ENCODE data around the gene SMPDL3A.
"Not testable (repeated sequence)": the region's sequence is repeated elsewhere in the genome, so short reads cannot be mapped to it uniquely, and the experiment has no call there.

SMPDL3A gene

GRCh38 chr6:122789182-122790027, at the start of gene SMPDL3A:
TSS of gene SMPDL3A (plus strand) at chr6:122789258. CDS start at chr6:122789347, 89 bp downstream.
- peak; percentile 43 for DNase-seq (ENCODE audit: low spot score)

- DNase-seq (ENCODE audit: low spot score) = no peak
Observed at GRCh38 chr6:122740091-122740490, 49.0 kb upstream of the SMPDL3A start.

- no peak for DNase-seq (ENCODE audit: low spot score)
Observed at GRCh38 chr6:122740936-122741335, 48.1 kb upstream of the SMPDL3A start.

GRCh38 chr6:122744247-122744646, 44.8 kb upstream of the SMPDL3A start:
- peak; percentile 18 for DNase-seq (ENCODE audit: low spot score)

- not testable (repeated sequence) for DNase-seq (ENCODE audit: low spot score)
Observed at GRCh38 chr6:122744856-122745255, 44.2 kb upstream of the SMPDL3A start.

- no peak for DNase-seq (ENCODE audit: low spot score)
Observed at GRCh38 chr6:122746688-122747087, 42.4 kb upstream of the SMPDL3A start.

GRCh38 chr6:122747573-122747972, 41.5 kb upstream of the SMPDL3A start:
- no peak for DNase-seq (ENCODE audit: low spot score)

GRCh38 chr6:122748945-122749344, 40.1 kb upstream of the SMPDL3A start:
- DNase-seq (ENCODE audit: low spot score) = not testable (repeated sequence)

GRCh38 chr6:122749451-122750050, 39.5 kb upstream of the SMPDL3A start:
- DNase-seq (ENCODE audit: low spot score) = peak; percentile 42

- no peak for DNase-seq (ENCODE audit: low spot score)
Observed at GRCh38 chr6:122751326-122751725, 37.7 kb upstream of the SMPDL3A start.

- no peak for DNase-seq (ENCODE audit: low spot score)
Observed at GRCh38 chr6:122752459-122752858, 36.6 kb upstream of the SMPDL3A start.

GRCh38 chr6:122753000-122753687, 35.9 kb upstream of the SMPDL3A start:
- DNase-seq (ENCODE audit: low spot score) = no peak

- no peak for DNase-seq (ENCODE audit: low spot score)
Observed at GRCh38 chr6:122753688-122754056, 35.4 kb upstream of the SMPDL3A start.

GRCh38 chr6:122754191-122754731, 34.8 kb upstream of the SMPDL3A start:
- DNase-seq (ENCODE audit: low spot score) = peak; percentile 35

- no peak for DNase-seq (ENCODE audit: low spot score)
Observed at GRCh38 chr6:122755901-122756300, 33.2 kb upstream of the SMPDL3A start.

GRCh38 chr6:122758927-122759334, 30.1 kb upstream of the SMPDL3A start:
- DNase-seq (ENCODE audit: low spot score) = no peak

- no peak for DNase-seq (ENCODE audit: low spot score)
Observed at GRCh38 chr6:122760330-122760729, 28.7 kb upstream of the SMPDL3A start.

- DNase-seq (ENCODE audit: low spot score) = no peak
Observed at GRCh38 chr6:122766256-122766655, 22.8 kb upstream of the SMPDL3A start.

- DNase-seq (ENCODE audit: low spot score) = no peak
Observed at GRCh38 chr6:122770835-122771601, 18.0 kb upstream of the SMPDL3A start.

- DNase-seq (ENCODE audit: low spot score) = no peak
Observed at GRCh38 chr6:122772724-122773415, 16.2 kb upstream of the SMPDL3A start.

GRCh38 chr6:122775975-122776374, 13.1 kb upstream of the SMPDL3A start:
- DNase-seq (ENCODE audit: low spot score) = no peak

Measured in COLO829 (cell line).